HG03280 (cell line): ENCODE data around the gene FBLN1.
"Not testable (repeated sequence)": the region's sequence is repeated elsewhere in the genome, so short reads cannot be mapped to it uniquely, and the experiment has no call there.

Experiments
- ATAC-seq: cut with Tn5 transposase; IDR thresholded peaks from one replicate; pipeline ENCODE4 v1.9.1; 2021; ENCODE audit warnings: mild to moderate bottlenecking, moderate library complexity; ENCODE audit not compliant: unreplicated experiment

Gene FBLN1

DNA sequence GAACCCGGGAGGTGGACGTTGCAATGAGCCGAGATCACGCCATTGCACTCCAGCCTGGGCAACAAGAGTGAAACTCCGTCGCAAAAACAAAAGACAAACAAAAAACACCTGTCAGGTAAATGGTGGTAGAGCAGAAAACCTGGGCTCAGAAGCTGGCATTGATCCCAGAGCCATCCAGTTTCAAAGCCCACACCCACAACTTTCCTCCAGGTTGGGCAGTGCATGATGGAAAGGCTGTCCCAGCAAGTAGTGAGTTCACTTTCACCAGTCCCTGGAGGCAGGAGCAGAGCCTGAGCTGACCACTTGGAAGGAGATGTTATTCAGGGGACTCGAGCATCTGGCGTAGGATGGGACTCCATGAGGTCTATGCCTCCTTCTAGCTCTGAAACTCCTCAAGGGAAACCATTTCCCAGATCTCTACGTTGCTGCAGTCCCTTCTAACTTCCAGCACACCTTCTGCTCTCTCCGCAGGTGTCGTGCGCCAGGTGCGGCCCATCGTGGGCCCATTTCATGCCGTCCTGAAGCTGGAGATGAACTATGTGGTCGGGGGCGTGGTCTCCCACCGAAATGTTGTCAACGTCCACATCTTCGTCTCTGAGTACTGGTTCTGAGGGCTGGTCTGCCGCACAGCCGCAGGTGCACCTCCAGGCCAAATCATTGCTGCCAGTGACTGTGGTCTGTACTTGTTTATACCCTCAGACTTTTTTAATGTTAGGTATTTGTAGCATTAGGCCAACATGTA lies 97.3 kb downstream of the FBLN1 start:
- no peak for ATAC-seq

DNA sequence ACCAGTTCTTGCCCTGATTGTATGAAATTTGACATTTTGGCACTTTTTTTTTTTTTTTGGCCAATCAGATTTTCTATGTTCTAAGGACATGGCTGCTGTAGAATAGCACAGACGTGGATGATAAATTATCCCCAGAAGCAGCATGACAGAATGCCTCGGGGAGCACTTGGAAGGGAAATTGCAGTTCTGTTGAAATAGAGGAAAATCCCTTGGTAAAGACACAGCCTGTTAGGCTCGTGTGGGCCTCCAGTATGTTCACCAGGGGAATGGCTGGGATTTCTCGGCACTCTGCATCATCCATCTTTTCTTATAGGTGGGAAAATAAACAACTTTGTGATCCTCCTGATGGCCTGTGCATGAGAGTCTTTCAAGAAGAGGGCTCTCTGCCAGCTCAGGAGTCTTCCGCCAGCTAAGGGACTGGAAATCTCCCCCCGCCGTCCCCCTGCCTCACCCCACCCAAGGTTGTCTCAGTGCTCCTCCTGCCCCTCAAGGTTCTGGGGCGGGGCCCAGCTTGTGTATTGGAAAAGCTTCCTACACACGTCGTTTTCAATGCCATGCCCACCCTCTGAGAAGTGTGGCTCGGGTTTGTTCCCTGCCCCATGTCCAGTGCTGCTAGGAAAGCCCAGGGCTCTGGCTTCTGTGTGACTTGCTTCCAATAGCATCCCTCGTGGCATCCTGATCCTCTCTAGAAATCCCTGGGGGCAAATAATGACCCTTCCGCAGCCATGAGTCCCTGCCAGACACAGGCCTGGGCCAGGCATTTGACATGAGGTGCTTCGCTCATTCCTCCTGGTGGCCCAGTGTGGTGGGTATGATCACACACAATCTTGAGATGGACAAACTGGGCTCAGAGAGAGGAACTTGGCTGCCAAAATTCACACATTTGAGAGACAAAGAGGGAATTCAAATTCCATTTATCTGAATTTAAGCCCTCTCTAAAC lies 98.4 kb downstream of the FBLN1 start:
- ATAC-seq = no peak

DNA sequence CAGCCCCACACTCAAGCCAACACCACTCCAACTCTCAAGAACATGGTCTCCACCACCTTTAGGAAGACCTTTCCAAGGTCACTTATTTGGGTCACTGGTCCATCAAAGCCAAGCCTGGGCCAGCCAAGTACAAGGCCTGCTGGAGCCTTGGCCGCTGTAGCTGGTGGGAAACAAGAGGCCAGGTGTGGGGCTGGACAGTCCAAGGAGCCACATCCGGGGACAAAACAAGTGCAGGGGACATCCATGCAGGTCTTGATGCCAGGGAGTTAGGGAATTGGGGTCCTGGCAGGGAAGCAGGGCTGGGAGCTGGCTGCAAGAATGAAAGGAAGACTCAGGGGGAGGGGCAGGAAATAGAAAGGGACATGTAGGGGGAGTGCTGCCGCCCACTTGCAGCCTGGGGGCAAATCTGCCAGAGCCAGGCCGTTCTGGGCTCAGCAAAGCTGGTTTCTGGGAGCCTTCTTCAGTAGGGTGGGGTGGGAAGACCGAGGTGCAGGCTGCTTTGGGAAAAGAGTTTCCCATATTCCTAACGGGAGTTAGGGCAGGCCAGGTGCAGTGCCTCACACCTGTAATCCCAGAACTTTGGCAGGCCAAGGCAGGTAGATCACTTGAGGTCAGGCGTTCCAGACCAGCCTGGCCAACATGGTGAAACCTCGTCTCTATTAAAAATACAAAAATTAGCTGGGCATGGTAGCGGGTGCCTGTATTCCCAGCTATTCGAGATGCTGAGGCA lies 99.5 kb downstream of the FBLN1 start:
- no peak for ATAC-seq

DNA sequence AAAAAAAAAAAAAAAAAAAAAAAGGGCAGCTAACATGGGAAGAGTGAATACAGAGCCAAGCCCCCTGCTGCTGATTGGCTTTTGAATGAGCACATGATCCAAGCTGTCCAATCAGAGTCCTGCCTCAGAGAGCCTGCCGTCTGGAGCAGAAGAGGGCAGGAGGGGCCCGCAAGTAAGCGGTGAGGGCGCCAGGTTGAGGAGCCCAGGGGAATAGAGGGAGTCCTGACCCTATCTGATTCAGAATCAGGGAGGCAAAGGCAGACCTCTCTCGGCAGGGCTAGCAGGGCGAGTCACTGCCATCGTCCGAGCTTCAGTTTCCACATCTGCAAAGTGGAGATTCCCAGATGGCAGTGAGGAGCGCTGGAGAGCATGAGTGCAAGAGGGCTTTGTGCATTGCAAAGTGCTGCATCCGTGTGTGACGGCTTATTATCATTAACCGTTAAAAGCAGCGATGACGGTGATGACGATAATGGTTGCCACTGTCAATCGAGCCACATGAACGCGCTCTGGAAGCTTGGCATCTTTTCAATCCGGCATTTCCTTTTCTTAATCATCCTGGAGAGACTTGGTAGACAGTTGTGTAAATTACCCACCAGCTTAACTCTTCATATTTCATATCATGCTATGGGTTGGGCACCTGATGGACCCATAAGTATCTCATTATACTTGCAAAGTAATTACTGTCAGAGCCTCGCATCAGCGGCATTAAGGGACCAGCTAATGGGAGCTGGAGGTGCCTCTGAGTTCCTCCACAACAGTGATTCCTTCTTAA lies 100.3 kb downstream of the FBLN1 start:
- ATAC-seq = no peak

DNA sequence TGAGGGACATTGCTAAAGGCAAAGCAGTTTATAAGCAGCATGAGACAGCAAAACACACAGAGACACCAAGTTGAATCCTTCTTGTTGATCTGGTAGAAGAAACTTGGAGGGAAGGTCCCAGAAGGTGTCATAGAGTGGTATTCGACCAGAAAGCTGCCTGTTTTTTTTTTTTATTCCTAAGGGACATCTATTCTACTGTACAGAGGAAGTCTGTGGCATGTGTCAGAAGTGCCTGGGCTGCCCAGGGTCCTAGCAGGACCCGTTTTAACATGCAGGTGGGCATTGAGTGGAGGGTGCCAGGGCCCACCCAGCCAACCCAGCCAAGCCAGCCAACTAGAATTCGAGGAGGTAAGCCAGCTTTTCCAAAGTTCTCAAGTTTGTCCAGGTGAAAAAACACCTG lies 100.9 kb downstream of the FBLN1 start:
- ATAC-seq = no peak

DNA sequence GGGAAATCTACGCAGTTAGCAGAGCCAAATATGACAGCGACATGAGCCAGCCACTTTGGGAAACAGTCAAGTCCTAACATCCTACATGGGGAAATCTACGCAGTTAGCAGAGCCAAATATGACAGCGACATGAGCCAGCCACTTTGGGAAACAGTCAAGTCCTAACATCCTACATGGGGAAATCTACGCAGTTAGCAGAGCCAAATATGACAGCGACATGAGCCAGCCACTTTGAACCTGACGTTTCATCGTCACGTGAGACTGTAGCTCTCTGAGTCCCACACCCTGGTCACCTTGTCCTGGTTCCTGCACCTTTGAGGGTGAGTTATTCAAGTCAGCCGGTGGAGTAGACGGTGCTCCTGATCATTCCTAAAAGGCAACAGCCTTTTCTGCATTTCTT lies 105.4 kb downstream of the FBLN1 start:
- not testable (repeated sequence) for ATAC-seq

DNA sequence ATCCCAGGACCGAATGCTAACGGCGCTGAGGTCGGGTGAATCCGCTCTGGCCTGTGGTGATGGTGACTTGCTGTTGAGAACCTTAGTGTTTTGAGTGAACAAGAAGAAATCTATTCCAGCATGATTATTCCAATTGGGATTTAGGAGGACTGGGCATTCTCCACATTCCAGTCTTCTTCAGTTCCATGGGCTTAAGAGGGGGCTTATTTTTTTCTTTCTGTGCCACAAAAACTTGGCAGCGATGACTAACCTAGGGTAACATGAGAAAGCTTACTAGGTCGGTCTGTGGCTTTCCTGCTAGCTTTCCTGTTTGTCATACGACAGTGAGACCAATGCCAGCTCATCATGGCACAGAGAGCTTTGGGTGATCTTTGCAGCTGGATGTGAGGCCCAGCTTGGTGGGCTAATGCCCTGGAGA lies 106.1 kb downstream of the FBLN1 start:
- ATAC-seq = no peak

DNA sequence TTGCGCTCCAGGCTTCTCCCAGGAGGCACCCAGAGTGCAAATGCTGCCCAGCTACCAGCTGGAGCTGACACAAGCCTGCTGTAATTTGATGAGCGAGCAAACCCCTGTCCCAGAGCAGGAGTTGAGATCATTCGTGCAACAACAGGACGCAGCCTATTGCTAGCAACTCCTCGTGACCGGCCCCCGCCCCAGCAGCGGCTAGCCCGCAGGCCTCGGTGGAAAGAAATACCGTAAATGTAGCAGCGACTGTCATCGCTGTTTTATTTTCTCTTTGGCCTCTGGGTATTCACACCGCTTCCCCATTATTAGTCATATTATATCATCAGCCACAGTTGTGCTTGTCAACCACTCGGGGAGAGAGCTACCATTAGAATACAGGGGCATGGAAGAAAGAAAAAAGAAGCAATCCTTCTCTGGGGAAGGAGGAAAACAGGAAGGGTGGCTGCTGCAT lies 109.8 kb downstream of the FBLN1 start:
- no peak for ATAC-seq

DNA sequence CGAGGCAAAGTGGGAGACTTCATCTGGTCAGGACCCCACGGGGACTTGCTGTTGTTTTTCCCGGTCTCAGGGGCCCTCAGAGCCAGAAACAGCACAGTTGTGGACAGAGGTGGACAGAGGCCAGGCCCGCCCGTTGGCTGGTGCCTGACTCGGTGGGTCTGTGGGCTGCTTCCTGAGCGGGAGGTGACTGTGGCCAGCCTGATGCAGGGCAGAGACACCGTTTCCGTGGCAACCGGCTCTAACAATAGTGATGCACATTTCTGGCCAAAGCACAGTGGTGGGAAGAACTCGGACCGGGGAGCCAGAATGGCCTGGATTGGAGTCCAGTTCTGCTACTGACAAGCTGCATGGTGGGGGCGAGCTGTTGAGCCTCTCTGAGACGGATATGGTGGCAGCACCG lies 110.3 kb downstream of the FBLN1 start:
- ATAC-seq = no peak

DNA sequence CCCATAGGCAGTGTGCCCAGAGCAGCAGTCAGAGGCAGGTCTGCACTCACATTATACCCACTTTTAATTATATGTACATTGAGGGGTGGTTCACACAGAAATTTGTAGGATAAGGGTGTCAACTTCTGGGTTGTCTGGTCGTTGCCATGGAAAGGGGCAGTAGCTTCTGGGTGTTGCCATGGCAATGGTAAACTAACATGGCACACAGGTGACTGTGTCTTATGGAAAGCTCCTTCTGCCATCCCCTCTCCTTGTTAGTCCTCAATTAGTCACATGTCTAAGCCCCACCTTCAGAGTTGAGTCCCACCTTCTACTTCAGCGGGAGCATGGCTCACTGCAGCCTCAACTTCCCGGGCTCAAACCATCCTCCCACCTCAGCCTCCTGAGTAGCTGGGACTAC lies 112.7 kb downstream of the FBLN1 start:
- ATAC-seq = no peak

DNA sequence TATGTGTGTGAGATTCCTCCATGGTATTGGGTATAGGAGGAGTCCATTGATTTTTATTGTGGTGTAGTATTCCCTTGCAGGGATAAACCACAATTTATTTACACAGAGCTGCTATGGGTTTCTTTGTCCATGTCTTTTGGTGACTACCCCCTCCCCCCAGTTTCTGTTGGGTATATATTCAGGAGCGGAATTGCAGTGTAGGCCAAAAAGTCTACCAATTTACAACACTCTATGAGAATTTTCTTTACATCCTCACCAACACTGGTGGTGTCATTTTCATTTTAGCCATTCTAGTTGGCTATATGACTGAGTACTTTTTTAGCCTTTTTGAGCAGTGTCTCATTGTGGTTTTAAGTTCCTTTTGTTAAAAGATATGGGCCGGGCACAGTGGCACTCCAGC lies 113.7 kb downstream of the FBLN1 start:
- ATAC-seq = no peak

DNA sequence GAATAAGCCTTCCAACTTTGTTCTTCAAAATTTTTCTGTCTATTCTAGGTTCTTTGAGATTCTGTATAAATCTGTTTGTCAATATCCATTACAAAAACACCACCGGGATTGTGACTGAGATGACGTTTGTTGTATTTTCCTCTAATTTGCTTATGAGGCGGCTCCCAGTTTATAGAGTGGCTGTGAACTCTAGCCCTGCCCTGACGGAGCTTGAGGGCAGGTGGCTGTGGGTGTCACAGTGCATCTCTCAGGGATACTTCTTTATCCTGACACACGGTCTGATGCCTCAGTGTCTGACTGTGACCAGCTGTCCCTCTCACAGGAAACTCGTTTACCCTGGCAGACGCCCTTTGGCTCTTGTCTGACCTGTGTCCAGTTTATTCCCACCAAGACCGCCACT lies 115.3 kb downstream of the FBLN1 start:
- no peak for ATAC-seq

DNA sequence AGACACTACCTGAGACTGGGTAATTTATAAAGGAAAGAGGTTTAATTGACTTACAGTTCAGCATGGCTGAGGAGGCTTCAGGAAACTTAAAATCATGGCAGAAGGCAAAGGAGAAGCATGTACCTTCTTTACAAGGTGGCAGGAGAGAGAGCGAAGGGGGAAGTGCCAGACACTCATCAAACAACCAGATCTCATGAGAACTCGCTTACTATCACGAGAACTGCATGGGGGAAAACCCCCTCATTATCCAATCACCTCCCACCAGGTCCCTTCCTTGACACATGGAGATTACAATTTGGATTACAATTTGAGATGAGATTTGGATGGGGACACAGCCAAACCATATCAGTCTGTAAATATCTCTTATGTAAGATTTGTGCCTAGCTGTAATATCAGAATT lies 118.0 kb downstream of the FBLN1 start:
- ATAC-seq = no peak

DNA sequence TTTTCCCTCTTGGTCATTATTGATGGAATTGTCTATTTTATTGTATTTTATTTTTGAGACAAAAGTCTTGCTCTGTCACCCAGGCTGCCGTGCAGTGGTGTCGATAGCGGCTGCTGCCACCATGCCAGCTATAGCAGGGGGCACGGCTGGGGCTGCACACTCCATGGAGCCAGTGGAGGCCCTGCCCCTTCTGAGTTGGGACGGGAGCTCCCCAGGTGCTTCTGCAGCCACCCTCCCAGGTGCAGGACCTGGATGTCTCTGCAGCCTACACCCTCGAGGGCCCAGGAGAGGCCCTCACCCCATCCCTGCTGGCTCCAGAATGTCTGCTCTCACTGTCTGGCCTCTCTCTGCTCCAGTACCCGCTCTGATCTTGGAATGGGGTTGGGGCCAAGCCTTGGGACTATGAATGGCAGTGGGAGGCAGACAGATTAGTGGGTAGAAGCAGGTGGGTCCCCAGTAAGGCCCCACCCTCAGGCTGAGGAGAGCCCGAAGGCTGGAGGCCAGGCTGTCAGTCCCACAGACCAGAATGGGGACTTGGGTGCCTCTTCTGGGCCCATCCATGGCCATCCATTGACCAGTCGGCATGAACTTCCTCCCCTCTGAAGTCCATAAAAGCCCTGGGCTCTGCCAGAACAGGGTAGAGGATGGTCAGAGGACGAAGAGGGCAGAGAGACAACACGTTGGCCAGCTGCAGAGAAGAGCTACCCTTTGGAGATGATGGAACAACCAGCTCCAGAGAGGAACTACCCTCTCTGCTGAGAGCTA lies 119.3 kb downstream of the FBLN1 start:
- no peak for ATAC-seq

DNA sequence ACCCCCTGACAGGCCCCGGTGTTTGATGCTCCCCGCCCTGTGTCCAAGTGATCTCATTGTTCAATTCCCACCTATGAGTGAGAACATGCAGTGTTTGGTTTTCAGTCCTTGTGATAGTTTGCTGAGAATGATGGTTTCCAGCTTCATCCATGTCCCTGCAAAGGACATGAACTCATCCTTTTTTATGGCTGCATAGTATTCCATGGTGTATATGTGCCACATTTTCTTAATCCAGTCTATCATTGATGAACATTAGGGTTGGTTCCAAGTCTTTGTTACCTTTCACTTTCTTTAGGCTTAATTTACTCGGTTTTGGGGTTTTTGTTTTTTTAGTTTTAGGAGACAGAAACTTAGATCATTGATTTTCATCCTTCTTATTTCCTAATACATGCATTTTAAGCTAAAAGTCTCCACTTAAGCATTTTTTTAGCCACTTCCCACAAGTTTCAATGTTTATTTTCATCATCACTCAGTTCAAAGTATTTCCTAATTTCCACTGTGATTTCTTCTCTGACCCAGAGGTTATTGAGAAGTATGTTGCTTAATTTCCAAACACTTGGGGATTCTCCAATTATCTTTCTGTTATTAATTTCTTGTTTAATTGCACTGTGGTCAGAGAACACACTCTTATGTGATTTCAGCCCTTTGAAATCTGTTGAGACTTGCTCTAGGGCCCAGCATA lies 120.9 kb downstream of the FBLN1 start:
- ATAC-seq = not testable (repeated sequence)

DNA sequence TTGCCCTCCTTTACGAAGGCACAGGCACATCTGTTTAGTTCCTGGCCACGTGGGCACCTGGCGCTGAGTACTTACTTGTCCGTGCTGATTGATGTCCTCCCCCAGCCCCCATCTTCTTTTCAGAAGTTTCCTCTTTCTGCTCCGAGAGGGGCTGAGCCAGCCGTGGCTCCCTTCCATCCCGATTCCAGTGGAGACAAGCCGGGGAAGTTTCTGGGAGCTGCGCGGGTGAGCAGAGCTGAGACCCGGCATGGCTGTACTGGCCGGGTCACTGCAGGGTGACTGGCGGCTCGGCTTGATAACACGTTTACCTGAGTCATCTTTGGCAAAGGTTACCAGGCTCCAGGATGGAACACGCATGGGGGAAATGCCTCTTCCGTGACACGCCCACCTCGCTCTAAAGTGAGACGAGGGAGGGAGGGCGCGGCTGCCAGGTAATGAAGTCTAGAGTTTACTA lies 123.5 kb downstream of the FBLN1 start:
- ATAC-seq = no peak

DNA sequence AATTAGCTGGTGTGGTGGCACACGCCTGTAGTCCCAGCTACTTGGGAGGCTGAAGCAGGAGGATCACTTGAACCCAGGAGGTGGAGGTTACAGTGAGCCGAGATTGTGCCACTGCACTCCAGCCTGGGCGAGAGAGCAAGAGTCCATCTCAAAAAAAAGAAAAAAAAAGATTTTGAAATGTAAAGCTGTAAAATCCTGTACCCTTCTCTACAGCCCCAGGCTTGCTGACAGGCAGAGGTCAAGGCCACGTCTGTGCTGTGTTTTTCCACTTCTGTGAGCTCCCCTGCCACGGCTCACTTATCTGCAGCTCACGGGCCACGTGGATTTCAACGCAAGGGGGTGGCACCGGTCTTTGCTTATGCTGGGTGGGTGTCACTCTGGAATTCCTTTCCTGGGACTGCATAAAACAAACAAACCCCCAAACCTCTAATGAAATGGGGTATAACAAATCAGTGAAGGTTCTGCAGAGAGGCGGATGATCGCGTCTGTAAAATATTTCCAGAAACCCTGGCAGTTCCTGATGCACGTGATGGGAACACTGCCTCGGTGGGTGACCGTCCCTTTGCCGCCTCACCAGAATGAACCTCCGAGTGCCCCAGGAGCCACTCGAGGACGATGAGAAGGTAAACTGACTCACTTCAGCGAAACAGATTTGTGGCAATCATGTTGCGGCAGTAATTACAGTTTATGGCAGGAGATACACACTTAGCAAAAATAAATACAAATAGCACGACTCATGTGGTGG lies 125.0 kb downstream of the FBLN1 start:
- ATAC-seq = no peak

DNA sequence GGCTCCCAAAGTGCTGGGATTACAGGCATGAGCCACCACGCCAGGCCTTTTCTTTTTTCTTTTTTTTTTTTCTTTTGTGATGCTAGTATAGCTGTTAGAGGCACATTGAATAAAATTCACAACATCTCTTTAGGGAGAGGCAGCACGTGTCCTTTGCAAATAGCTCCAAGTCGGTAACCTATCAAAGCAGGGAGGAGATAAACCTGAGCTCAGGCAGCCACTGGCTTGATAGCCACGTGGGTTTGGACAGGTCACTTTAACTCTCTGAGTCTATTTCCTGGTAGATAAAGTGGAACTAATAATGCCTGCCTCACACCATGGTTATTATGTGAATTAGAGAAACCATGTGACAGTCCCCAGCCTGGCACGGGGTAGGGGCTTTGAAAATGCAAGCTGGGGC lies 125.8 kb downstream of the FBLN1 start:
- no peak for ATAC-seq
